ENCODE measurements around the gene HMCN2. TPM values are rescaled to one million over a fixed set of nuclear protein-coding genes. Genes with fewer than 3 reads are reported as not detected.

The HMCN2 gene
- total RNA-seq, 8 experiments from 2014 or later: 0.54 to 2.1 (median 0.79) TPM

DNA sequence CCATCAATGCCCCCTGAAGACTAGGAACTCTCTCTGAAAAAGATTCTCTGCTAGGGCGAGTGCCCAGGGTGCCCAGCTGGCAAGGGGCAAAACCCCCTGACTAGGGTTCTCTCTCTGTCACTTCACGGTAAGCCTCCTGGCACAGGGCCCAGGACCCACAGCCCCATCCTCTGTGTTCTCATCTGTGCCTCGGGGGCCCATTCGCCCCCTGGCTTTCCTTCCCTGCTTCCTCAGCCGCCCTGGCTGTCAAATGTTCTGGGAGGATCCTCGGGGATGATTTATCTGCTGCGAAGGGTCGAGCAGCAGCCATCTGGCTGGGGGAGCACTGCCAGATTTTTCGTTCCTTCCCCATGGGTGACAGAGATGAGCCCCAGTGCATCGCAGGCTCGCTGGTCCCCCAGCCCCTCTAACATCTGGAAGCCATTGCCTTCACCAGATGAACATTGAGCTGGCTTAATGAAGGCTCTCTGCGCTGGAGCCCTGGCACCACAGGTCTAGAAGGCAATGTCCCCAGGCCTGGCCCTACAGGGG is 24.2 kb downstream of the HMCN2 start:
- in situ Hi-C loops (cut with MboI; ENCODE audit: low pct_unique_long_range_greater_than_20kb in 2 of 9, low sequenced_read_pairs in 9 of 9, unreplicated experiment in 9 of 9): no loop called here
- 0 to 61% (median 36%) methylated on average over 1 to 6 of the region's 12 CpGs; no CpG with 5 or more reads in 6 of the 10 experiments for WGBS, 10 experiments
- peak in 3 of 8 experiments; percentile 10 to 15 (median 12) for ATAC-seq (replicated peaks in 6 of 8)

DNA sequence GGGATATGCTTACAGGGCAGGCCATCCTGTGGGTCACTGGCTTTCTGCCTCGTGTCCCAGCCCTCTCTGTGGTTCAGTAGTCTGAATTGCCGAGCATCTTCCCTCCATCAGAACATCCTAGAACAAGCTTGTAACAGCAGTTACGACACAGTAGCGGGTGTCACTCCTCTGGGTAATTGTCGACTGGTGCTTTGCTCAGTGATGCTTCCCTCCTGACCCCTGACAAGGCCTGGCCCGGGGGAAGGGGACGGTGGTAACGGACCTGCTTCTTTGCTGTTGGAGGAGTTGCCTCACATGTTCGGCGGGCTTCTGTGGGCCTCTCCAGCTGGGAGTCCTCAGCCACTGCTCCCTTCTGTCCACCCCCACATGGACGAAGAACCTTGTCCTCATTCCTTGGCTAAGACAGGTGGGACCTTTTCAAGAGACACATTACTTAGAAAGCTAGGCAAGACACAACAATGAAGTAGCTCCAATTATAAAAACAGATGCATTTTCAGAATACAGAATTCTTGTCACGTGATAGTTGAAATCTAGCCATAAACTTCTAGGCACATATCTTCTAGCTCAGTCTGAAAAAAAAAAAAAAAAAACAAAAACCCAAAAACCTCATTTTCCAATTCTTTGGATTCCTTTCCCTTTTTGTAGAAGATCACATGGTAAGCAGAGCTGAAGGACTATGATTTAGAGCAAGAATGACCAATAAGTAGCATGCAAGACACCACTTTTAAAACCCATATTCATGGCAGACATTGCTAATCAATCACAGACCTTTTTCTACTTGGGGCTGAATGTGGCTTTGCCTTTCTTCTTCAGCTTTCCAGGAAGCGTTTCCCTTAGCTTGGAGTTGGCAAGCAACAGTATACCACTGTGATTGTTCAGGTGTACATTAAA is 25.0 kb downstream of the HMCN2 start:
- Histone ChIP-seq H3K4me3 (no peak overlapping the region), H3K4me1 (replicated peaks in 1 of 2) (peaks cover 11 to 18% of the 10 kb centered on the region in 2 donors), H3K27ac (no peak overlapping the region)
- in situ Hi-C loops (cut with MboI; ENCODE audit: low pct_unique_long_range_greater_than_20kb in 2 of 9, low sequenced_read_pairs in 9 of 9, unreplicated experiment in 9 of 9): no loop called here
- no peak for ATAC-seq (replicated peaks in 6 of 8)
- 10 to 100% (median 74%) methylated on average over 2 to 9 of the region's 13 CpGs; no CpG with 5 or more reads in 1 of the 10 experiments for WGBS, 10 experiments

More for the DNA sequence above, 24.2 kb downstream of the HMCN2 start:
- Histone ChIP-seq H3K4me3 (no peak overlapping the region), H3K27ac (no peak overlapping the region), H3K4me1 (replicated peaks in 1 of 2) (peaks cover 11 to 18% of the 10 kb centered on the region in 2 donors)

DNA sequence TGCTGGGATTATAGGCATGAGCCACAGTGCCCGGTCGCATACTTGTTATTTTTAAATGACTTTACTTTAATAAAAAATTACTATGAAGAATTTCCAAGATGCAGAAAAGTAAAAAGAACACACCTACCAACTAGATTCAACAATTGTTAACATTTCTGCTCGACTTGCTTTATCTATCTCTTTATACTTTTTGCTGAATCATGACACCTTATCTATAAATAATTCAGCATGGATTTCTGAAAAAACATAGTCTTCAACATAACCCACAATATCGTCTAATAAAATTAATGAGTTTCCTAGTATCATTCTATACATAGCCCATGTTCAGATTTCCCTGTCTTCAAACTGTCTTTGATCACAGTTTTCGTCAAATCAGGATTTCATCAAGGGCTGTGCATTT is 25.9 kb downstream of the HMCN2 start:
- no peak overlapping the region for H3K4me3 ChIP-seq
- no peak overlapping the region for H3K27ac ChIP-seq
- in situ Hi-C loops (cut with MboI; ENCODE audit: low pct_unique_long_range_greater_than_20kb in 2 of 9, low sequenced_read_pairs in 9 of 9, unreplicated experiment in 9 of 9): no loop called here
- peaks cover 11 to 18% of the 10 kb centered on the region in 2 donors for H3K4me1 ChIP-seq (replicated peaks in 1 of 2)
- no peak for ATAC-seq (replicated peaks in 6 of 8)
- WGBS, 10 experiments: 0 to 91% (median 77%) methylated on average over 2 to 5 of the region's 5 CpGs; no CpG with 5 or more reads in 1 of the 10 experiments

DNA sequence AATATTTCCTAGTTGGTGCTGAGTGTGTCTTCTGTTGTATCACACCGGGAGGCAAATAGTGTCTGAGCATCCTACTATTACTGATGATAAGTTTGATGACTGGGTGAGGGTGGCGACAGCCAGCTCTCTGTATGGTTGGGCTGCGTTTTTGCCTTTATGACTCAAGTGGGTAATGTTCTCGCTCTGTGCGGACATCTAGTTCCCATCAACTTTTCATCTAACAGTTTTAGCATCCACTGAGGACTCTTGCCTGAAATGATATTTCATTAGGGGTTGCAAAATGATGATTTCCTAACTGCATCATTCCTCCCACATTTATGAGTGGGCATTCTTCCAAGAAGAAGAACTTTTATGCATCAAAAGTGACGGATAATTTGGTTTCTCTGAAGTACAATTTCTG is 26.5 kb downstream of the HMCN2 start:
- H3K4me1 ChIP-seq (replicated peaks in 1 of 2): peaks cover 11 to 18% of the 10 kb centered on the region in 2 donors
- ATAC-seq (replicated peaks in 6 of 8): peak in 1 of 8 experiments; percentile 68
- in situ Hi-C loops (cut with MboI; ENCODE audit: low pct_unique_long_range_greater_than_20kb in 2 of 9, low sequenced_read_pairs in 9 of 9, unreplicated experiment in 9 of 9): no loop called here
- H3K27ac ChIP-seq: no peak overlapping the region
- no peak overlapping the region for H3K4me3 ChIP-seq
- WGBS, 10 experiments: 0 to 100% (median 59%) methylated on average over 1 to 6 of the region's 6 CpGs

DNA sequence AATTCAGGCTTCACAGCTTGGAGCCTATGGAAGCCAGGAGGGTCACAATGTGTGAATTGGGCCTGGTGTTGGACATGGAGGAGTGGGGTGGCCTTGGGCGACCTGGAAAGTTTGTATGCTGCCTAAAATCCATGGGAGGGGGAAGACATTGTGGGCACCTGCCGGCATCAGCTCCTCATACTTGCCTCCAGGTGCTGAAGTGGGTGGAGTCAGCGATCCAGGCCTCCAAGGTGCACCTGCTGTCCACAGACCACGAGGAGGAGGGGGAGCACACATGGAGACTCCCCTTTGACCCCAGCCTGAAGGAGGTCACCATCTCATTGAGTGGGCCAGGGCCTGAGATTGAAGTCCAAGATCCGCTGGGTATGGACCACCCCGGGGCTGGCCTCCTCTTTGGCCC is 29.1 kb downstream of the HMCN2 start:
- Histone ChIP-seq H3K27ac (no peak overlapping the region), H3K4me3 (no peak overlapping the region), H3K4me1 (replicated peaks in 1 of 2) (peaks cover 0 to 7% of the 10 kb centered on the region in 2 donors)
- in situ Hi-C loops (cut with MboI; ENCODE audit: low pct_unique_long_range_greater_than_20kb in 2 of 9, low sequenced_read_pairs in 9 of 9, unreplicated experiment in 9 of 9): no loop called here
- no peak for ATAC-seq (replicated peaks in 6 of 8)
- WGBS, 10 experiments: 20 to 72% (median 54%) methylated on average over 1 to 3 of the region's 6 CpGs; no CpG with 5 or more reads in 6 of the 10 experiments

DNA sequence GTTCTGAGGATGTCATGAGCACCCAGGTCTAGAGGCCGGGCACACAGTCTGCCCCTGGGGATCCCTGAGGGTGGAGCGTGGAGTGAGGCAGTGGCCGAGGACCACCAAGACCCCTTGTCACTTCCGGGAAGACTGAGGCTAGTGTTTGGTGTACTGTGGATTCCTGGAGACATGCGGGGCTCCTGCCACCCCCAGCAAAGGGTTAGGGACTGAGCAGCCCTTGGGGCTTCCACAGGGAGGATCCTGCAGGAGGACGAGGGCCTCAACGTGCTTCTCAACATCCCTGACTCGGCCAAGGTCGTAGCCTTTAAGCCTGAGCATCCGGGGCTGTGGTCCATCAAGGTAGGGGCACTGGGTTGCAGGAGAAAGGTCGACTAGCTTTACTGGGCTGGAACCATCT is 29.9 kb downstream of the HMCN2 start:
- H3K4me3 ChIP-seq: no peak overlapping the region
- H3K4me1 ChIP-seq (replicated peaks in 1 of 2): no peaks in the 10 kb centered on the region
- no peak overlapping the region for H3K27ac ChIP-seq
- ATAC-seq (replicated peaks in 6 of 8): no peak
- 40 to 87% (median 64%) methylated on average over 1 to 7 of the region's 11 CpGs; no CpG with 5 or more reads in 6 of the 10 experiments for WGBS, 10 experiments
- in situ Hi-C loops (cut with MboI; ENCODE audit: low pct_unique_long_range_greater_than_20kb in 2 of 9, low sequenced_read_pairs in 9 of 9, unreplicated experiment in 9 of 9): no loop called here

DNA sequence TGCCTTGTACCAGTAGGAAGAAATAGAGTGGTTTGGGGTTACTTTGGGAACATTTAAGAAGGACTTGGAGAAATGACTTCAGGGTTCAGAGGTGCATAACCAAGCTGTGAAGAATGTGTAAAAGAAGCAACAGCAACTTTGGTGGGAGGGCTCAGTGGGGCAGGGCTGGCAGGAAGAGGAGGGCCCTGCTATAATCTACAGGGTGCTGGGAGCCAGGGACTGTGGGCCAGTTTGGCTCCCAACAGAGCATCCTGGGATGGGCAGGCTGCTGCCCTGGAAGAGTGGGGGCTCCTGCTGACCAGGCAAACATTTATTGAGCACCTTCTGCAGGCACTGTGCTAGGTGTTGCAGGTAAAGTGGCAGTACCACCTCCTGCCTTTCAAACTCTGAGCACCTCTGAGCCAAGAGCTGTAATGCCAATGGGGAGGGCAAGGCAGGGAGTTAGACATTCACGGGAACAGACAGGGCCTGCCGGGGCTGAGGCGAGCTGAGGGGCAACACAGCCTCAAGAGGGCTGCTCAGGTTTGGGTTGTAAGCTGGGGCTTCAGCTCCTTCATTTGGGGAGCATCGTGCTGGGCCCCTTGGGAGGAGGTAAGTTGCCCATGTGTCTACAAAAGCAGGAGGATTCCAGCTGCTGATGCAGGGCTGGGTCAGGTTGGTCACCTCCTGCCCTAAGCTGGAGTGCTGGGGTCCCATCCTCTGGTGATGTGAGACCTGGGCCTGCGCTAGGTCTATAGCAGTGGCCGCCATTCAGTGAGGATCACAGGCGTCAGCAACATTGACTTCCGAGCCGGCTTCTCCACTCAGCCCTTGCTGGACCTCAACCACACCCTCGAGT is 30.6 kb downstream of the HMCN2 start:
- H3K4me3 ChIP-seq: no peak overlapping the region
- ATAC-seq (replicated peaks in 6 of 8): no peak
- 40 to 73% (median 56%) methylated on average over 2 to 6 of the region's 10 CpGs; no CpG with 5 or more reads in 6 of the 10 experiments for WGBS, 10 experiments
- in situ Hi-C loops (cut with MboI; ENCODE audit: low pct_unique_long_range_greater_than_20kb in 2 of 9, low sequenced_read_pairs in 9 of 9, unreplicated experiment in 9 of 9): no loop called here
- no peak overlapping the region for H3K27ac ChIP-seq
- peaks cover under 1 to 2% of the 10 kb centered on the region in 2 donors for H3K4me1 ChIP-seq (replicated peaks in 1 of 2)

DNA sequence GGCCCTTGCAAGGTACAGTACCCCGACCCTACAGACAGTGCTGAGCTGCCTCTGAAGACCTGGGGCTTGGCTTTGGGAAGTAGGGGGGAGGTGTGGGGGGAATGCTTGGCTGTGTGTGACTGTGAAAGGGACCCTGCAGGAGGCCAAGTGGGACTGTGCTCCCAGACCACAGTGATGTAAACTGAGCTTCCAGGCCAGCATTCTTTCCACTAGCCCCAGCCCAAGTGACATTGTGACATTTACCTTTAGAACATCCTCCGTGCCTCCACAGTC is 31.2 kb downstream of the HMCN2 start:
- Histone ChIP-seq H3K27ac (no peak overlapping the region), H3K4me3 (no peak overlapping the region), H3K4me1 (replicated peaks in 1 of 2) (peaks cover 6 to 8% of the 10 kb centered on the region in 2 donors)
- WGBS, 10 experiments: 20 to 80% methylated on average over 1 of the region's 2 CpGs; no CpG with 5 or more reads in 8 of the 10 experiments
- no peak for ATAC-seq (replicated peaks in 6 of 8)
- in situ Hi-C loops (cut with MboI; ENCODE audit: low pct_unique_long_range_greater_than_20kb in 2 of 9, low sequenced_read_pairs in 9 of 9, unreplicated experiment in 9 of 9): no loop called here

DNA sequence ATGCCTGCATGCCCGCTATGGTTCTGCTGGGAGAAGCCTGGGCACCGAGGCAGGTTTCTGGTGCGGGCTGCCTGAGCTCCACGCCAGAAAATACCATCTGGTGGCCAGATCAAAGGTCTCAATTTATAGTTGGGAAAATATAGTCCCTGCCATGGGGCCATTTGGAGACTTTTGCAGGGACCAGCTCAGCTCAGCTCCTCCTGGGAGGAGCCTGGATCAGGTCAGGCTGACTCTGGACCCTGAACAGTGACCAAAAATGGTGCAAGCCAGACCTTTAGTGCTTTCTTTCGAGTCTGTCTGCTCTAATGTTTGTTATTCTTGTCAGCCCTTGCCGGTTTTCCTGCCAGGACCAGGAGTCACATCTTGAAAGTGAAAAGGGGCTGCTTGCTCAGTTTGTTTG is 31.8 kb downstream of the HMCN2 start:
- Histone ChIP-seq H3K4me1 (replicated peaks in 1 of 2) (peaks cover 8 to 13% of the 10 kb centered on the region in 2 donors), H3K4me3 (no peak overlapping the region), H3K27ac (no peak overlapping the region)
- no peak for ATAC-seq (replicated peaks in 6 of 8)
- 0 to 67% (median 36%) methylated on average over 1 to 4 of the region's 6 CpGs; no CpG with 5 or more reads in 6 of the 10 experiments for WGBS, 10 experiments
- in situ Hi-C loops (cut with MboI; ENCODE audit: low pct_unique_long_range_greater_than_20kb in 2 of 9, low sequenced_read_pairs in 9 of 9, unreplicated experiment in 9 of 9): no loop called here

DNA sequence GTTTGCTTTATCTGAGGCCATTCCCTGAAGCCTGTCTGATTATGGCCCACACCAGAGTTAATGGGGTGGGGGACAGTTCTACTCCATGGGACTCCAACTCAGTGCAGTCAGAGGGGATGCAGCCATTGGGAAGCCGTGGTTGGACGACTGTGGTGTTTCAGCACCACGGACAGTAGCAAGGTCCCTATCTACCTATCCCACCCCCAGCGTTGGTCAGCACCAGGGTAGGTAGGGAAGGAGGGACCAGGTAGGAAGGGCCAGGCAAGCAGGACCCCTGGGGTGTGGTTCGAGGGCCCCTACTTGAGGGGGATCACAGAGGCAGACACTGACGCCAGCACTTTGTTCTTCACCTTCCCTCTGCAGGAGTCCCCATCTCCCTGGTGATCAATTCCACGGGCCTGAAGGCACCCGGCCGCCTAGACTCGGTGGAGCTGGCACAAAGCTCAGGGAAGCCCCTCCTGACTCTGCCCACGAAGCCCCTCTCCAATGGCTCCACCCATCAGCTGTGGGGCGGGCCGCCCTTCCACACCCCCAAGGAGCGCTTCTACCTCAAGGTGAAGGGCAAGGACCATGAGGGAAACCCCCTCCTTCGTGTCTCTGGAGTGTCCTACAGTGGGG is 33.2 kb downstream of the HMCN2 start:
- no peak overlapping the region for H3K4me3 ChIP-seq
- ATAC-seq (replicated peaks in 6 of 8): peak in 2 of 8 experiments; percentile 25 to 67
- H3K4me1 ChIP-seq (replicated peaks in 1 of 2): peaks cover 12 to 13% of the 10 kb centered on the region in 2 donors
- WGBS, 10 experiments: 0 to 100% (median 3%) methylated on average over 1 to 8 of the region's 15 CpGs; no CpG with 5 or more reads in 7 of the 10 experiments
- in situ Hi-C loops (cut with MboI; ENCODE audit: low pct_unique_long_range_greater_than_20kb in 2 of 9, low sequenced_read_pairs in 9 of 9, unreplicated experiment in 9 of 9): no loop called here
- no peak overlapping the region for H3K27ac ChIP-seq

DNA sequence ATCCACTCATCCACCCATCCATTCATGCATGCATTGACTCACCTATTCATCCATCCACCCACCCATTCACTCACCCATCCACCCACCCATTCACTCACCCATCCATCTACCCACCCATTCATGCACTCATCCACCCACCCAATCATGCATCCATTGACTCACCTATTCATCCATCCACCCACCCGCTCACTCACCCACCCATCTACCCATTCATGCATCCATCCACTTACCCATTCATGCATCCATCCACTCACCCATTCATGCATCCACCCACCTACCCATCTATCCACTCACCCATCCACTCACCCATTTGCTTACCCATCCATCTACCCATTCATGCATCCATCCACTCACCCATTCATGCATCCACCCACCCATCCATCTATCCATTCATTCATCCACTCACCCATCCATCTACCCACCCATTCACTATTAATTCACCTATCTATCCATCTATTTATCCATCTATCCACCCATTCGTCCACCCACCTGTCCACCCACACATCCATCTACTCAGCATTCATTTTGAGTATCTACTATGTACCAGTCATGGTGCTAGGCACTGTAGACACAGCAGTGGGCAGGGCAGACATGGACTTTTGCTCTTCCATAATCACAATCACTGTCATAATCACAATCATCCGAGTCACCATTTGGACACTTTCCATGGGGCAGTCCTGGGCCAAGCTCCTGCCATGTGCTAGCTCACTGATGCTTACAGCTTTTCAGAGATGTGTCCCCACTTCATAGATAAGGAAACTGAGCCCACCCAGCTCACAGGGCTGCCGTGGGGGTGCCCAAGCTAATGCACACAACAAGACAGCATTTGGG is 34.4 kb downstream of the HMCN2 start:
- in situ Hi-C loops (cut with MboI; ENCODE audit: low pct_unique_long_range_greater_than_20kb in 2 of 9, low sequenced_read_pairs in 9 of 9, unreplicated experiment in 9 of 9): no loop called here
- ATAC-seq (replicated peaks in 6 of 8): no peak
- no peak overlapping the region for H3K27ac ChIP-seq
- 0 to 70% (median 29%) methylated on average over 1 to 2 of the region's 4 CpGs; no CpG with 5 or more reads in 1 of the 10 experiments for WGBS, 10 experiments
- peaks cover 13 to 21% of the 10 kb centered on the region in 2 donors for H3K4me1 ChIP-seq (replicated peaks in 1 of 2)
- H3K4me3 ChIP-seq: no peak overlapping the region

DNA sequence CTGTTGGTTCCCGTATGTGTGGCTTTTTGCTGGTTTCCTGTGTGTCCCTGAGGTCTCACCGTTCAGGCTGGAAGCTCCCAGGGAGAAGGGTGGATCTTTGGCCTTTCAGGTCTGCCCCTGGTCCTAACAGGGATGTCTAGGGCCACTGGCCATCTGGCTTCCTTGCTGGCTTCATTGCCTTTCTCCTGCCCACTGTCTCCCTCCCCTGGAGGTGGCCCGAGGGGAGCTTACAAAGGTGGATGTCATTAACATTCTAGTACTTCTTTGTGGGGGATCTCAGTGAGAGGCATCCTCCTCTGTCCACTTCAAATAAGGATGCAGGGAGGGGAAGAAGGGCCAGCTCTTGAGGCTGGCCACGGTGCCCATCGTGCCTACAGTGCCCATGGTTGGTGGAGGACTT is 35.2 kb downstream of the HMCN2 start:
- H3K4me1 ChIP-seq (replicated peaks in 1 of 2): peaks cover 13 to 21% of the 10 kb centered on the region in 2 donors
- in situ Hi-C loops (cut with MboI; ENCODE audit: low pct_unique_long_range_greater_than_20kb in 2 of 9, low sequenced_read_pairs in 9 of 9, unreplicated experiment in 9 of 9): no loop called here
- 20 to 100% (median 67%) methylated on average over 1 to 3 of the region's 5 CpGs; no CpG with 5 or more reads in 3 of the 10 experiments for WGBS, 10 experiments

More for the DNA sequence above, 35.2 kb downstream of the HMCN2 start:
- Histone ChIP-seq H3K27ac (peak overlapping the region in 1 of 2 donors; percentile 69), H3K4me3 (no peak overlapping the region)
- no peak for ATAC-seq (replicated peaks in 6 of 8)
